Fibroblast of lung (primary cell): ENCODE measurements around the gene NPR2. TPM values are rescaled to one million over a fixed set of nuclear protein-coding genes. Genes with fewer than 3 reads are reported as not detected.

Experiments used
- DNase-seq, 2 donors: peaks; one replicate each; pipeline versions ENCODE4 v3.0.0 to v3.0.0-alpha.2; 2010; ENCODE audit warnings: low read depth in 2 of 2
- H2AFZ ChIP-seq: 2 replicates; pipeline ENCODE4 v1.5.1; 2012; ENCODE audit warnings: low read length, control low read depth, inconsistent platforms
- H3K27ac ChIP-seq: 2 replicates; pipeline ENCODE4 v1.5.1; 2011; ENCODE audit warnings: low read length, control low read depth; ENCODE audit not compliant: insufficient read depth
- H3K27me3 ChIP-seq: 2 replicates; pipeline ENCODE4 v1.5.1; 2011; ENCODE audit warnings: mild to moderate bottlenecking, low read length; ENCODE audit not compliant: control insufficient read depth, insufficient read depth
- H3K36me3 ChIP-seq: 2 replicates; pipeline ENCODE4 v1.5.1; 2011; ENCODE audit warnings: low read length; ENCODE audit not compliant: control insufficient read depth, insufficient read depth
- H3K4me1 ChIP-seq: 2 replicates; pipeline ENCODE4 v1.5.1; 2011; ENCODE audit warnings: low read length; ENCODE audit not compliant: control insufficient read depth, insufficient read depth; ENCODE audit errors: extremely low read depth
- H3K4me2 ChIP-seq: 2 replicates; pipeline ENCODE4 v1.5.1; 2011; ENCODE audit warnings: low read length, control low read depth; ENCODE audit not compliant: insufficient read depth; ENCODE audit errors: extremely low read depth
- H3K4me3 ChIP-seq, 4 experiments: fragments of 200-600 bp in 1 of 4; sonication (generic) in 1 of 4; replicated peaks in 1 of 4; 2 replicates each; pipeline ENCODE4 v1.5.1; 2011 to 2016; ENCODE audit warnings: low read length in 4 of 4, low read depth in 3 of 4, mild to moderate bottlenecking in 3 of 4, control low read depth in 2 of 4, inconsistent platforms in 1 of 4, mixed read lengths in 1 of 4; ENCODE audit not compliant: insufficient read depth in 1 of 4; ENCODE audit errors: control extremely low read depth in 1 of 4
- H3K79me2 ChIP-seq: 2 replicates; pipeline ENCODE4 v1.5.1; 2012; ENCODE audit warnings: mild to moderate bottlenecking, low read length, inconsistent platforms; ENCODE audit not compliant: control insufficient read depth, insufficient read depth
- H3K9ac ChIP-seq: 2 replicates; pipeline ENCODE4 v1.5.1; 2011; ENCODE audit warnings: mild to moderate bottlenecking, low read length, control low read depth; ENCODE audit not compliant: insufficient read depth
- H3K9me3 ChIP-seq: 2 replicates; pipeline ENCODE4 v1.5.1; 2012; ENCODE audit warnings: low read depth, low read length; ENCODE audit not compliant: control insufficient read depth, insufficient read depth
- H4K20me1 ChIP-seq: 2 replicates; pipeline ENCODE4 v1.5.1; 2011; ENCODE audit warnings: low read length; ENCODE audit not compliant: control insufficient read depth, insufficient read depth; ENCODE audit errors: extremely low read depth
- EZH2 ChIP-seq: IDR thresholded peaks from 2 replicates; pipeline ENCODE4 v1.5.1; 2012; ENCODE audit warnings: low read length, control low read depth, mild to moderate bottlenecking; ENCODE audit errors: missing control alignments
- polyA plus RNA-seq, 2 donors: library from polyadenylated mRNA; depleted of rRNA in 1 of 2; stranded (reverse) in 1 of 2; unstranded in 1 of 2; fragments of >200 nt; gene quantifications; 2 replicates each; pipeline ENCODE4 v1.2.1, GENCODE V29; 2011 to 2012; ENCODE audit warnings: missing spikeins in 1 of 2
- total RNA-seq: library from RNA; depleted of rRNA; stranded (reverse); fragments of >200 nt; gene quantifications from 2 replicates; pipeline ENCODE4 v1.2.1, GENCODE V29; 2014
- TF ChIP-seq, protein P1 (sequence below), 2 donors: IDR thresholded peaks in 1 of 2; conservative IDR thresholded peaks in 1 of 2; 1 replicate in 1 of 2; 2 replicates in 1 of 2; pipeline ENCODE4 v1.5.1; 2011 to 2012; ENCODE audit warnings: low read length in 2 of 2, control low read depth in 1 of 2, inconsistent platforms in 1 of 2, low read depth in 1 of 2, mild to moderate bottlenecking in 1 of 2

Gene NPR2
- total and polyA plus RNA-seq, 2 donors (not counting 1 experiment from before 2014, with no cell fraction given), result 26.3 to 47.4 TPM

DNA sequence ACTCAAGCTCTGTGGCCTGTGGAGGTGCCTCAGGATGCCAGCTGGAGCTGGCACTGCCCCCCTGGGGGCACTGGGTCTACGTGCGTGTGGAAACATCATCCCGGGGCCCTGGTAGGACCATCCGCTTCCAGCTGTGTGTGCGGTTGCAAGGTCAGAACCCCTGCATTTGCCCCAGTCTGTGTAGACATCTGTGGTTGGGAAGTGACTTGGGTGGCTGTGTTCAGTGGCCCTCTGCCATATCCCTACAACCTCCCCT is 50.2 kb downstream of the NPR2 start:
- H3K27me3 ChIP-seq, result no peaks in the 10 kb centered on the region
- H3K4me2 ChIP-seq, result no peak overlapping the region
- DNase-seq, result no peak
- no peak for TF ChIP-seq EZH2
- TF ChIP-seq, protein P1, sequence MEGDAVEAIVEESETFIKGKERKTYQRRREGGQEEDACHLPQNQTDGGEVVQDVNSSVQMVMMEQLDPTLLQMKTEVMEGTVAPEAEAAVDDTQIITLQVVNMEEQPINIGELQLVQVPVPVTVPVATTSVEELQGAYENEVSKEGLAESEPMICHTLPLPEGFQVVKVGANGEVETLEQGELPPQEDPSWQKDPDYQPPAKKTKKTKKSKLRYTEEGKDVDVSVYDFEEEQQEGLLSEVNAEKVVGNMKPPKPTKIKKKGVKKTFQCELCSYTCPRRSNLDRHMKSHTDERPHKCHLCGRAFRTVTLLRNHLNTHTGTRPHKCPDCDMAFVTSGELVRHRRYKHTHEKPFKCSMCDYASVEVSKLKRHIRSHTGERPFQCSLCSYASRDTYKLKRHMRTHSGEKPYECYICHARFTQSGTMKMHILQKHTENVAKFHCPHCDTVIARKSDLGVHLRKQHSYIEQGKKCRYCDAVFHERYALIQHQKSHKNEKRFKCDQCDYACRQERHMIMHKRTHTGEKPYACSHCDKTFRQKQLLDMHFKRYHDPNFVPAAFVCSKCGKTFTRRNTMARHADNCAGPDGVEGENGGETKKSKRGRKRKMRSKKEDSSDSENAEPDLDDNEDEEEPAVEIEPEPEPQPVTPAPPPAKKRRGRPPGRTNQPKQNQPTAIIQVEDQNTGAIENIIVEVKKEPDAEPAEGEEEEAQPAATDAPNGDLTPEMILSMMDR (conservative IDR thresholded peaks at IDR 0.05 in 1 of 2, IDR thresholded peaks at IDR 0.05 in 1 of 2; ENCODE audit: low read depth in 1 of 2, low read length in 2 of 2), result no peak
- H4K20me1 ChIP-seq, result no peaks in the 10 kb centered on the region
- H3K27ac ChIP-seq, result no peak overlapping the region
- H2AFZ ChIP-seq, result no peak overlapping the region
- peaks cover 9% of the 10 kb centered on the region for H3K4me1 ChIP-seq
- no peaks in the 10 kb centered on the region for H3K36me3 ChIP-seq
- H3K79me2 ChIP-seq, result no peaks in the 10 kb centered on the region
- no peak overlapping the region for H3K4me3 ChIP-seq
- H3K9me3 ChIP-seq, result no peaks in the 10 kb centered on the region
- no peak overlapping the region for H3K9ac ChIP-seq

DNA sequence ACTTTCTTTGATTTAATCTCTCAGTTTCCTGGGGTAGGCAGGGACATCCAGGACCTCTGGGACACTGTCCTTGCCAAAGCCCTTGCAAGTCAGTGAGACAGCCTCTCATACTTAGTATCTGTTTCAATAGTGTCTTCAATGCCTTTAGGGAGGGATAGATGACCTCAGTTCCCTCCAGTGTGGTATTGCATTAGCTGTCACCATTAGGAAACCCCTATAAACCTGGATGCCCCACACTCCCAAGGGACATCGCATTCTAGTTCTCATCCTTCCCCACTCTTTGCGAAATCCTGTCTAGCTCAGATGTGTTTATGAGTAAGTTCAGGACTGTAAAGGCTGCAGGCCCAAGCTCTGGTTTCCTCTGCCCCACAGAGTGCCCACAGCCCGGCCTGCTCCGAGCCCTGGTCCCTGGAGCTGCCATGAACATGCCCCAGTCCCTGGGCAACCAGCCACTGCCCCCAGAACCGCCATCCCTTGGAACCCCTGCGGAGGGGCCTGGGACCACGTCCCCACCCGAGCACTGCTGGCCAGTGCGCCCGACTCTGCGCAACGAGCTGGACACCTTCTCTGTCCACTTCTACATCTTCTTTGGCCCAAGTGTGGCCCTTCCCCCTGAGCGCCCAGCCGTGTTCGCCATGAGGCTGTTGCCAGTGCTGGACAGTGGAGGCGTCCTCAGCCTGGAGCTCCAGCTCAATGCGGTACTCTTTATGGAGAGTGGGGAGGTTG is 50.8 kb downstream of the NPR2 start:
- Histone ChIP-seq H3K79me2 (no peaks in the 10 kb centered on the region), H3K9ac (no peak overlapping the region), H3K4me3 (no peak overlapping the region), H3K4me2 (no peak overlapping the region), H3K27ac (no peak overlapping the region), H3K9me3 (no peaks in the 10 kb centered on the region), H3K4me1 (peaks cover 9% of the 10 kb centered on the region), H3K36me3 (peaks cover 1% of the 10 kb centered on the region), H2AFZ (no peak overlapping the region), H3K27me3 (no peaks in the 10 kb centered on the region), H4K20me1 (no peaks in the 10 kb centered on the region)
- no peak for DNase-seq
- TF ChIP-seq EZH2, result no peak
- TF ChIP-seq, protein P1 (conservative IDR thresholded peaks at IDR 0.05 in 1 of 2, IDR thresholded peaks at IDR 0.05 in 1 of 2; ENCODE audit: low read depth in 1 of 2, low read length in 2 of 2), result no peak

DNA sequence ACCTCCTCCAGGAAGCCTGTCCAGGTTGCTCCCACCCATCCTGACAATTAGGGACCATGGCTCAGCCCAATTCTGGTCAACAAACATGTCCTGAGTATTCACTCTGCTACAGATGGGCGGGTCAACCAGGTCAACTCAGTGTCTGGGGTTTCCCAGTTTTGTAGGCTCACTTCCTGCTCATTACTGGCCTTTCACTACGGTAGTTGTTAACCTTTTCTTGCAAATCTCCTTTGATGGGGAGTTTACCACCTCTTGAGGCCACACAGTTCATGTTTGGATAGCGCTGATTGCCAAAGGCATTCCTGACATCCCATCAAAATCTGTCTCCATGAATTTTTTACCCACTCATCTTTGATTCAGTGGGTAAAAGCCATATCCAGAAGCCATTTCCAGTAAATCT is 51.4 kb downstream of the NPR2 start:
- Histone ChIP-seq H3K9me3 (no peaks in the 10 kb centered on the region), H3K4me2 (no peak overlapping the region), H3K36me3 (peaks cover 1% of the 10 kb centered on the region), H3K9ac (no peak overlapping the region), H3K27me3 (no peaks in the 10 kb centered on the region), H3K27ac (no peak overlapping the region), H2AFZ (no peak overlapping the region), H3K79me2 (no peaks in the 10 kb centered on the region), H3K4me1 (peaks cover 15% of the 10 kb centered on the region), H3K4me3 (no peak overlapping the region), H4K20me1 (no peaks in the 10 kb centered on the region)
- no peak for DNase-seq
- no peak for TF ChIP-seq EZH2
- TF ChIP-seq, protein P1 (conservative IDR thresholded peaks at IDR 0.05 in 1 of 2, IDR thresholded peaks at IDR 0.05 in 1 of 2; ENCODE audit: low read depth in 1 of 2, low read length in 2 of 2), result no peak
